KMS-11 (cell line): ENCODE results near the gene LYPD1.

ENCODE experiments used
- H2AFZ ChIP-seq: fragments of 200-600 bp; sonication (generic); 2 replicates; pipeline ENCODE4 v1.6.1; 2016; ENCODE audit warnings: antibody characterized with exemption, mixed run types, low read depth
- H3K27ac ChIP-seq: fragments of 200-600 bp; sonication (generic); 2 replicates; pipeline ENCODE4 v1.6.1; 2016; ENCODE audit warnings: mild to moderate bottlenecking, mixed run types
- H3K27me3 ChIP-seq: fragments of 200-600 bp; sonication (generic); 2 replicates; pipeline ENCODE4 v1.6.1; 2017; ENCODE audit warnings: mild to moderate bottlenecking, low read depth, mixed run types, moderate library complexity; ENCODE audit not compliant: insufficient read depth
- H3K36me3 ChIP-seq: fragments of 200-600 bp; sonication (generic); 2 replicates; pipeline ENCODE4 v1.6.1; 2017; ENCODE audit warnings: mild to moderate bottlenecking, mixed run types; ENCODE audit not compliant: insufficient read depth
- H3K4me1 ChIP-seq: fragments of 200-600 bp; sonication (generic); 2 replicates; pipeline ENCODE4 v1.6.1; 2016; ENCODE audit warnings: mild to moderate bottlenecking, low read depth, mixed run types; ENCODE audit not compliant: poor library complexity, severe bottlenecking
- H3K4me2 ChIP-seq: fragments of 200-600 bp; sonication (generic); 2 replicates; pipeline ENCODE4 v1.7.0; 2016; ENCODE audit warnings: mild to moderate bottlenecking, mixed run types
- H3K4me3 ChIP-seq: fragments of 200-600 bp; sonication (generic); IDR thresholded peaks from 2 replicates; pipeline ENCODE4 v1.6.1; 2017; ENCODE audit warnings: low read depth, low read length, mixed read lengths; ENCODE audit not compliant: insufficient read depth
- H3K79me2 ChIP-seq: fragments of 200-600 bp; sonication (generic); 2 replicates; pipeline ENCODE4 v1.6.1; 2016; ENCODE audit warnings: low read depth, mixed run types; ENCODE audit not compliant: insufficient read depth
- H3K9ac ChIP-seq: fragments of 200-600 bp; sonication (generic); 2 replicates; pipeline ENCODE4 v1.6.1; 2016; ENCODE audit warnings: mild to moderate bottlenecking, mixed run types
- H4K20me1 ChIP-seq: fragments of 200-600 bp; sonication (generic); 2 replicates; pipeline ENCODE4 v1.6.1; 2016; ENCODE audit warnings: mild to moderate bottlenecking, mixed run types; ENCODE audit not compliant: insufficient read depth
- CTCF ChIP-seq: fragments of 200-600 bp; sonication (generic); conservative IDR thresholded peaks from 2 replicates; pipeline ENCODE4 v1.6.1; 2017; ENCODE audit warnings: low read depth, mild to moderate bottlenecking, antibody characterized with exemption, low read length, moderate library complexity, mixed read lengths

The LYPD1 gene

GRCh38 chr2:132618734-132619133, 51.3 kb downstream of the LYPD1 start:
- Histone ChIP-seq H3K27ac (no peak overlapping the region), H2AFZ (no peak overlapping the region), H3K9ac (no peak overlapping the region)

GRCh38 chr2:132617989-132618388, 52.0 kb downstream of the LYPD1 start:
- Histone ChIP-seq H3K36me3 (no peaks in the 10 kb centered on the region), H3K4me3 (no peak overlapping the region), H3K27ac (no peak overlapping the region), H4K20me1 (no peaks in the 10 kb centered on the region), H3K4me1 (no peaks in the 10 kb centered on the region), H3K4me2 (no peak overlapping the region), H3K27me3 (no peaks in the 10 kb centered on the region), H3K79me2 (no peaks in the 10 kb centered on the region), H2AFZ (no peak overlapping the region), H3K9ac (no peak overlapping the region)
- no peak for TF ChIP-seq CTCF

More at GRCh38 chr2:132618734-132619133, 51.3 kb downstream of the LYPD1 start:
- no peaks in the 10 kb centered on the region for H3K27me3 ChIP-seq
- no peak for TF ChIP-seq CTCF
- H3K4me1 ChIP-seq: no peaks in the 10 kb centered on the region
- no peak overlapping the region for H3K4me2 ChIP-seq
- H3K36me3 ChIP-seq: no peaks in the 10 kb centered on the region
- no peaks in the 10 kb centered on the region for H3K79me2 ChIP-seq
- no peak overlapping the region for H3K4me3 ChIP-seq
- no peaks in the 10 kb centered on the region for H4K20me1 ChIP-seq

GRCh38 chr2:132615329-132616085, 54.5 kb downstream of the LYPD1 start:
- no peaks in the 10 kb centered on the region for H3K4me1 ChIP-seq

GRCh38 chr2:132611719-132612118, 58.3 kb downstream of the LYPD1 start:
- Histone ChIP-seq H3K4me1 (no peaks in the 10 kb centered on the region), H4K20me1 (no peaks in the 10 kb centered on the region), H3K79me2 (no peaks in the 10 kb centered on the region), H3K27me3 (no peaks in the 10 kb centered on the region), H3K9ac (no peak overlapping the region), H2AFZ (no peak overlapping the region), H3K4me3 (no peak overlapping the region), H3K4me2 (no peak overlapping the region), H3K36me3 (no peaks in the 10 kb centered on the region), H3K27ac (no peak overlapping the region)
- TF ChIP-seq CTCF: no peak

More at GRCh38 chr2:132615329-132616085, 54.5 kb downstream of the LYPD1 start:
- no peak overlapping the region for H3K9ac ChIP-seq
- no peak for TF ChIP-seq CTCF
- H3K4me2 ChIP-seq: no peak overlapping the region
- no peaks in the 10 kb centered on the region for H3K79me2 ChIP-seq
- H2AFZ ChIP-seq: no peak overlapping the region
- no peaks in the 10 kb centered on the region for H3K27me3 ChIP-seq
- no peak overlapping the region for H3K4me3 ChIP-seq
- H3K27ac ChIP-seq: no peak overlapping the region
- H4K20me1 ChIP-seq: no peaks in the 10 kb centered on the region
- H3K36me3 ChIP-seq: no peaks in the 10 kb centered on the region
